Spleen (tissue), 11 donors: ENCODE results near the gene GPER1. TPM values are rescaled to one million over a fixed set of nuclear protein-coding genes. Genes with fewer than 3 reads are reported as not detected.

Experiments
- DNase-seq: peaks from one replicate; pipeline ENCODE4 v3.0.0-alpha.2; 2020
- H3K27ac ChIP-seq, 8 donors: fragments of 200-600 bp; sonication (generic) in 7 of 8; 1 replicate in 4 of 8; 2 replicates in 4 of 8; pipeline versions ENCODE4 v1.5.0 to v1.8.0; 2016 to 2021; ENCODE audit warnings: inconsistent platforms in 4 of 8, mild to moderate bottlenecking in 4 of 8, moderate library complexity in 1 of 8
- H3K27me3 ChIP-seq, 7 donors: fragments of 200-600 bp; sonication (generic) in 6 of 7; replicated peaks in 1 of 7; 1 replicate in 4 of 7; 2 replicates in 3 of 7; pipeline versions ENCODE4 v1.5.0 to v1.8.0; 2016 to 2021; ENCODE audit warnings: inconsistent platforms in 3 of 7, mild to moderate bottlenecking in 1 of 7
- H3K36me3 ChIP-seq, 6 donors: fragments of 200-600 bp; sonication (generic) in 5 of 6; 1 replicate in 4 of 6; 2 replicates in 2 of 6; pipeline versions ENCODE4 v1.5.0 to v1.8.0; 2016 to 2021; ENCODE audit warnings: inconsistent platforms in 2 of 6
- H3K4me1 ChIP-seq, 6 donors: fragments of 200-600 bp; sonication (generic) in 5 of 6; 1 replicate in 3 of 6; 2 replicates in 3 of 6; pipeline versions ENCODE4 v1.5.0 to v1.8.0; 2016 to 2021; ENCODE audit warnings: inconsistent platforms in 3 of 6
- H3K4me3 ChIP-seq, 8 donors: fragments of 200-600 bp; sonication (generic) in 7 of 8; 1 replicate in 4 of 8; 2 replicates in 4 of 8; pipeline versions ENCODE4 v1.5.0 to v1.8.0; 2016 to 2021; ENCODE audit warnings: inconsistent platforms in 4 of 8, mild to moderate bottlenecking in 4 of 8, moderate library complexity in 2 of 8
- H3K9me3 ChIP-seq, 8 donors: fragments of 200-600 bp; sonication (generic) in 7 of 8; 1 replicate in 4 of 8; 2 replicates in 4 of 8; pipeline versions ENCODE4 v1.5.0 to v1.8.0; 2016 to 2021; ENCODE audit warnings: inconsistent platforms in 4 of 8
- CTCF ChIP-seq, 11 experiments: fragments of 200-600 bp in 7 of 11; fragments of 450-650 bp in 4 of 11; sonication (generic) in 4 of 11; IDR thresholded peaks in 8 of 11; conservative IDR thresholded peaks in 3 of 11; 1 replicate in 7 of 11; 2 replicates in 4 of 11; pipeline versions ENCODE4 v1.4.0 to v1.8.0; 2016 to 2021; ENCODE audit warnings: antibody characterized with exemption in 11 of 11, inconsistent platforms in 4 of 11, mild to moderate bottlenecking in 1 of 11
- POLR2A ChIP-seq, 3 donors: fragments of 450-650 bp; IDR thresholded peaks; one replicate each; pipeline ENCODE4 v1.5.1; 2017; ENCODE audit warnings: antibody characterized with exemption in 3 of 3, mild to moderate bottlenecking in 1 of 3
- POLR2AphosphoS5 ChIP-seq, 3 donors: sonication (generic); formaldehyde crosslinking; IDR thresholded peaks; one replicate each; pipeline ENCODE4 v1.5.1; 2017; ENCODE audit warnings: antibody characterized with exemption in 3 of 3
- WGBS, 5 donors: extraction: QIAGEN DNeasy Blood & Tissue Kit in 3 of 5; methylation state at CpG; one replicate each; pipeline versions ENCODE4 v1.1.5 to v1.1.7; 2013 to 2018; 5-methylcytosine and 5-hydroxymethylcytosine counted together
- intact Hi-C: fragments of 100-400 bp; cut with DNase I; formaldehyde crosslinking; loops from one replicate; pipeline ENCODE4 v1.15.0; 2023; ENCODE audit warnings: low total_unique reads
- polyA plus RNA-seq, 3 donors: library from polyadenylated mRNA; stranded (reverse); fragments of 200-250 nt; gene quantifications; one replicate each; pipeline ENCODE4 v1.2.1, GENCODE V29; 2013
- total RNA-seq, 7 donors: library from RNA; depleted of rRNA in 3 of 7; stranded (reverse); fragments of >200 nt in 3 of 7; fragmentation: NEBNext Ultra II Directional in 4 of 7; extraction: Animal tissue kit (Norgen Biotek cat#: 25700) in 4 of 7; gene quantifications; one replicate each; pipeline versions ENCODE4 v1.1.0 to v1.2.1, GENCODE V29; 2016 to 2021
- donor health status: healthy with polysubstance abuse.
- donor health status: DM: no; HTN: no; CAD: no; lungs with moderate emphysema.
- donor health status: DM: no; HTN: no; CAD: no.
- donor health status: Bipolar disorder and iron deficiency.
- donor health status: healthy.
- donor health status: DM: no; HTN: no; CAD: no.
- donor health status: DM: yes; HTN: yes; CAD: no.

GPER1 gene
- total and polyA plus RNA-seq, 10 donors, result 3.0 to 14.2 (median 6.1) TPM

GRCh38 chr7:1080921-1081255, 7.0 kb upstream of the GPER1 start:
- H3K4me3 ChIP-seq, result no peak overlapping the region
- TF ChIP-seq CTCF (IDR thresholded peaks at IDR 0.05 in 8 of 11, conservative IDR thresholded peaks at IDR 0.05 in 3 of 11), result no peak
- TF ChIP-seq POLR2A (IDR thresholded peaks at IDR 0.05), result no peak
- no peak for TF ChIP-seq POLR2AphosphoS5 (IDR thresholded peaks at IDR 0.05)
- intact Hi-C loops, result loop anchor here (10.0 kb wide), 1 partner anchor 94 kb away; no protein-coding TSS in a partner anchor
- H3K27me3 ChIP-seq, result no peaks in the 10 kb centered on the region
- DNase-seq, result no peak
- H3K9me3 ChIP-seq, result no peaks in the 10 kb centered on the region
- no peaks in the 10 kb centered on the region for H3K36me3 ChIP-seq
- H3K4me1 ChIP-seq, result peaks cover 6 to 90% (median 51%) of the 10 kb centered on the region in 6 donors
- H3K27ac ChIP-seq, result no peak overlapping the region
- WGBS, 5 donors, result 87 to 97% (median 94%) methylated on average over 8 to 16 of the region's 16 CpGs

- no peaks in the 10 kb centered on the region for H3K27me3 ChIP-seq
- TF ChIP-seq CTCF (IDR thresholded peaks at IDR 0.05 in 8 of 11, conservative IDR thresholded peaks at IDR 0.05 in 3 of 11), result no peak
- TF ChIP-seq POLR2AphosphoS5 (IDR thresholded peaks at IDR 0.05), result no peak
- TF ChIP-seq POLR2A (IDR thresholded peaks at IDR 0.05), result no peak
- no peaks in the 10 kb centered on the region for H3K36me3 ChIP-seq
- H3K27ac ChIP-seq, result no peak overlapping the region
- WGBS, 5 donors, result 91 to 94% (median 92%) methylated on average over 16 to 20 of the region's 20 CpGs
- peaks cover 11 to 90% (median 52%) of the 10 kb centered on the region in 6 donors for H3K4me1 ChIP-seq
- H3K4me3 ChIP-seq, result no peak overlapping the region
- intact Hi-C loops, result loop anchor here (10.0 kb wide), 1 partner anchor 93 kb away; no protein-coding TSS in a partner anchor
- H3K9me3 ChIP-seq, result no peaks in the 10 kb centered on the region
- DNase-seq, result no peak
Measured at GRCh38 chr7:1081336-1081735, 6.6 kb upstream of the GPER1 start.

- TF ChIP-seq POLR2A (IDR thresholded peaks at IDR 0.05), result no peak
- TF ChIP-seq POLR2AphosphoS5 (IDR thresholded peaks at IDR 0.05), result peak in 1 of 3 donors; percentile 11
- H3K9me3 ChIP-seq, result no peaks in the 10 kb centered on the region
- H3K4me3 ChIP-seq, result no peak overlapping the region
- no peak overlapping the region for H3K27ac ChIP-seq
- intact Hi-C loops, result loop anchor here (10.0 kb wide), 1 partner anchor 93 kb away; no protein-coding TSS in a partner anchor
- no peaks in the 10 kb centered on the region for H3K27me3 ChIP-seq
- no peaks in the 10 kb centered on the region for H3K36me3 ChIP-seq
- no peak for DNase-seq
- WGBS, 5 donors, result 88 to 92% (median 90%) methylated on average over 31 of the region's 31 CpGs
- H3K4me1 ChIP-seq, result peaks cover 17 to 90% (median 52%) of the 10 kb centered on the region in 6 donors
Measured at GRCh38 chr7:1081931-1082401, 5.9 kb upstream of the GPER1 start.

- WGBS, 5 donors, result 78 to 89% (median 87%) methylated on average over 36 to 45 of the region's 45 CpGs
- Histone ChIP-seq H3K9me3 (no peaks in the 10 kb centered on the region), H3K4me1 (peaks cover 18 to 93% (median 58%) of the 10 kb centered on the region in 6 donors), H3K27me3 (no peaks in the 10 kb centered on the region), H3K27ac (peak overlapping the region in 3 of 8 donors; percentile 23 to 52 (median 43)), H3K4me3 (no peak overlapping the region), H3K36me3 (no peaks in the 10 kb centered on the region)
- TF ChIP-seq POLR2A (IDR thresholded peaks at IDR 0.05), result no peak
- TF ChIP-seq POLR2AphosphoS5 (IDR thresholded peaks at IDR 0.05), result peak; percentile 69 to 83 (median 83)
- DNase-seq, result peak; percentile 88
- intact Hi-C loops, result loop anchor here (10.0 kb wide), 1 partner anchor 91 kb away; no protein-coding TSS in a partner anchor
Measured at GRCh38 chr7:1083729-1084657, 3.9 kb upstream of the GPER1 start.

- H3K36me3 ChIP-seq, result no peaks in the 10 kb centered on the region
- 88 to 90% (median 89%) methylated on average over 10 of the region's 10 CpGs for WGBS, 5 donors
- H3K27ac ChIP-seq, result peak overlapping the region in 2 of 8 donors; percentile 72 to 75
- H3K9me3 ChIP-seq, result no peaks in the 10 kb centered on the region
- DNase-seq, result no peak
- peaks cover 18 to 84% (median 58%) of the 10 kb centered on the region in 6 donors for H3K4me1 ChIP-seq
- no peak overlapping the region for H3K4me3 ChIP-seq
- intact Hi-C loops, result loop anchor here (10.0 kb wide), 1 partner anchor 90 kb away; no protein-coding TSS in a partner anchor
- H3K27me3 ChIP-seq, result no peaks in the 10 kb centered on the region
- TF ChIP-seq POLR2A (IDR thresholded peaks at IDR 0.05) (no peak), POLR2AphosphoS5 (IDR thresholded peaks at IDR 0.05) (no peak), CTCF (IDR thresholded peaks at IDR 0.05 in 8 of 11, conservative IDR thresholded peaks at IDR 0.05 in 3 of 11) (no peak)
Measured at GRCh38 chr7:1085266-1085665, 2.6 kb upstream of the GPER1 start.
